Activated T-helper 17 cell treated with anti-CD3 and anti-CD28 coated beads, Interleukin-2, amount 50 U/mL, for 72 hours (primary cell): Measurements from ENCODE around the gene CEP41. TPM values are rescaled to one million over a fixed set of nuclear protein-coding genes. Genes with fewer than 3 reads are reported as not detected.
"Not testable (repeated sequence)": the region's sequence is repeated elsewhere in the genome, so short reads cannot be mapped to it uniquely, and the experiment has no call there.

Source experiments
- ATAC-seq: fragments of 150-1000 bp; cut with Tn5 transposase; replicated peaks from 2 replicates; pipeline ENCODE4 v1.10.0; 2021; ENCODE audit warnings: mild to moderate bottlenecking, moderate library complexity
- H3K27ac Mint-ChIP-seq: one replicate; pipeline ENCODE4 v1.8.0; 2022; ENCODE audit warnings: mixed read lengths
- H3K27me3 Mint-ChIP-seq: one replicate; pipeline ENCODE4 v1.8.0; 2022; ENCODE audit warnings: mixed read lengths
- H3K36me3 Mint-ChIP-seq: one replicate; pipeline ENCODE4 v1.8.0; 2022; ENCODE audit warnings: low read depth, mild to moderate bottlenecking, mixed read lengths
- H3K4me1 Mint-ChIP-seq: one replicate; pipeline ENCODE4 v1.8.0; 2022; ENCODE audit warnings: mixed read lengths
- H3K4me3 Mint-ChIP-seq: one replicate; pipeline ENCODE4 v1.8.0; 2022; ENCODE audit warnings: mild to moderate bottlenecking, mixed read lengths
- H3K9me3 Mint-ChIP-seq: one replicate; pipeline ENCODE4 v1.8.0; 2022; ENCODE audit warnings: mixed read lengths
- total RNA-seq, 2 donors: library from RNA; stranded (reverse); gene quantifications; one replicate each; pipeline ENCODE4 v1.2.3, GENCODE V29; 2022

CEP41 gene
- total RNA-seq, 2 donors from 2014 or later = 8.3 to 14.0 TPM

DNA sequence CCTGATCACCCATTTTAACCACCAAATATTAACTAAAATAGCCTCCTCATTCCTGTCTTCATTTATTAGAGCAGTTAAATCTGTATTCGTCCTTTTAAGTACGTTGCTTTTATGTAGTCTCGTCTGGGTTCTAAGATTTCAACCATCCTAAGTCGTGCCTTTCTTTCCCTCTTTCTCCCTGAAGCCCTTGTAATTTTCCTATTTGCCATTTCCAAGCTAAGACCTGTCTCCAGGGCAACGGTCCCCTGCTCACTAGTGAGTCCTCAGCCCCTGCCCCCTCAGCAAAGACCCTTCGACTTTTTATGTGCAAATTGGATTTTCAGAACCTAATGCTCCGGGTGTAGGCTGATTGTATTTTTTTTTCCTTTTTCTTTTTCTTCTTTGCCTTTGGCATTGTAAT is 35.0 kb upstream of the CEP41 start:
- Mint-ChIP-seq H3K27me3 (peaks cover 21% of the 10 kb centered on the region), H3K4me3 (no peak overlapping the region), H3K4me1 (peaks cover 9% of the 10 kb centered on the region), H3K36me3 (no peaks in the 10 kb centered on the region), H3K9me3 (no peaks in the 10 kb centered on the region), H3K27ac (no peak overlapping the region)
- ATAC-seq = no peak

DNA sequence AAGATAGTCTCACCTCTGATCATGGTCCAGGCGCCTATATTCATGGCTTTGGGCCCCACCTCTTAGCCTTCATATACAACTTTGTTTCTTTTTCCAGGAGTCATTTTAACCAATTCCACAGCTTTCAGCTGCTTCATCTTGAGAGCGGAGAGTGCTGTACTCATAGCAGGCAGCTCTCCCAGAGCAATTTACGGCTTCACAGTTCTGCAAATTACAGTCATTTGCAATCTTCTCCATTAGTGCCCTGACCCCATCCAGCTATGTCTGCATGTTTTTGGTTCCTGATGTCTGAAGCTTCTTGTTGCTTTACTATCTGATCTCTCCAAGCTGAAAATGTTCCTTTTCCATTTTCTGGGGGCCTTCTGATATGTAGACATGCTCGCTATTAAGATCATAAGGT is 33.1 kb upstream of the CEP41 start:
- Mint-ChIP-seq H3K9me3 (no peaks in the 10 kb centered on the region), H3K27ac (no peak overlapping the region), H3K36me3 (no peaks in the 10 kb centered on the region), H3K4me1 (peaks cover 9% of the 10 kb centered on the region), H3K4me3 (no peak overlapping the region), H3K27me3 (peaks cover 16% of the 10 kb centered on the region)
- ATAC-seq = no peak

DNA sequence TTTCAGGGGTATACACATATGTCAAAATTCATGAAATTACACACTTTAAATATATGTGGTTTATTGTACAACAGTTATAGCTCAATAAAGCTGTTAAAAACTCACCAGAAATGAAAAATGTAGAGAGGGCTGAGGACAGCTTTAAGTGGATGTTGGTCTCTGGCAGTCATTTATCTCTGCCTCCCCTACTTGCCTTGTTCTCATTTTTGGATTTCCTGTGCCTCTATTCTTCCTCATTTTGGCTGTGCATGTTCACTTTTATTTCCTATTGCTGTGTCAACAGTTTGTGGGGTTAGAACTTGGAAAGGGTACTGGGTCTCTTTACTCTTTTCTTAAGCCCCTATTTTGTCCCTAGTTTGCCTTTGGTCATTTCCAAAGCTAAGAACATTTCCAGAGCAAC is 32.5 kb upstream of the CEP41 start:
- no peak for ATAC-seq
- H3K27me3 Mint-ChIP-seq = peaks cover 16% of the 10 kb centered on the region
- H3K4me1 Mint-ChIP-seq = peaks cover 9% of the 10 kb centered on the region
- no peak overlapping the region for H3K4me3 Mint-ChIP-seq
- no peaks in the 10 kb centered on the region for H3K36me3 Mint-ChIP-seq
- no peak overlapping the region for H3K27ac Mint-ChIP-seq
- no peaks in the 10 kb centered on the region for H3K9me3 Mint-ChIP-seq

DNA sequence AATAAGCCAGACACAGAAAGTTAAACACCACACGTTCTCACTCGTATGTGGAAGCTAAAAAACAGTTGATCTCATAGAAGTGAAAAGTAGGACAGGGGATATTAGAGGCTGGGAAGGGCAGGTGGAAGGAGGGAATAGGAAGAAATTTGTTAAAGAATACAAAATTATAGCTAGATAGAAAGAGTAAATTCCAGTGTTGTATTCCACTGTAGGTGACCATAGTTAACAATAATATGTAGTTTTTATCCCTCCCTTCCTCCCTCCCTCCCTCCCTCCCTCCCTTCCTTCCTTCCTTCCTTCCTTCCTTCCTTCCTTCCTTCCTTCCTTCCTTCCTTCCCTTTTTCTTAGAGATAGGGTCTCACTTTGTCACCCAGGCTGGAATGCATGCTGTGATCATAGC is 31.2 kb upstream of the CEP41 start:
- peaks cover 5% of the 10 kb centered on the region for H3K4me1 Mint-ChIP-seq
- H3K4me3 Mint-ChIP-seq = no peak overlapping the region
- no peaks in the 10 kb centered on the region for H3K36me3 Mint-ChIP-seq
- no peak for ATAC-seq
- no peak overlapping the region for H3K27ac Mint-ChIP-seq
- H3K9me3 Mint-ChIP-seq = no peaks in the 10 kb centered on the region
- H3K27me3 Mint-ChIP-seq = peaks cover 17% of the 10 kb centered on the region

DNA sequence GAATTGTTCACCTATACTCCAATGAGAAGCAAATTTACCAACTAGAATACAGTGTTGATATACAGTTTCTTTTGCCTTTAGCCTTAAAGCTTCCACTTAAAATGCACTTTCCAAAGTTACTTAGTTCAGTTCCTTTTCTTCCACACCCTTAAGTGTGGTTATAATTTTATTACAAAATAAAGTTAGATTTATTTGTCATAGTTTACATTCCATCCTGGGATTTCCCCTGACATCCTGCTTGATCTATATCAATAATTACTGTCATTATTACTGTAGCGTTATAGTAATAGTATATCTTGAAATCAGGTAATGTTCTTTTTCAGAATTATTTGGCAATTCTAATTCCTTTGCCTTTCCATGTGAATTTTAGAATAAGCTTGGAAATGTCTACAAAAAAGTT is 27.8 kb upstream of the CEP41 start:
- no peak for ATAC-seq
- H3K4me3 Mint-ChIP-seq = no peak overlapping the region
- no peaks in the 10 kb centered on the region for H3K36me3 Mint-ChIP-seq
- H3K27me3 Mint-ChIP-seq = peaks cover 9% of the 10 kb centered on the region
- peaks cover 5% of the 10 kb centered on the region for H3K9me3 Mint-ChIP-seq
- no peak overlapping the region for H3K27ac Mint-ChIP-seq
- H3K4me1 Mint-ChIP-seq = no peaks in the 10 kb centered on the region

GRCh38 chr7:130463553-130464434 is 23.0 kb upstream of the CEP41 start:
- Mint-ChIP-seq H3K27ac (no peak overlapping the region), H3K36me3 (no peaks in the 10 kb centered on the region)

GRCh38 chr7:130461272-130461671 is 20.5 kb upstream of the CEP41 start:
- peaks cover 5% of the 10 kb centered on the region for H3K9me3 Mint-ChIP-seq
- H3K4me1 Mint-ChIP-seq = peaks cover 5% of the 10 kb centered on the region
- H3K27me3 Mint-ChIP-seq = no peaks in the 10 kb centered on the region
- no peak overlapping the region for H3K27ac Mint-ChIP-seq
- H3K36me3 Mint-ChIP-seq = no peaks in the 10 kb centered on the region
- ATAC-seq = no peak
- H3K4me3 Mint-ChIP-seq = no peak overlapping the region

More at GRCh38 chr7:130463553-130464434, 23.0 kb upstream of the CEP41 start:
- Mint-ChIP-seq H3K4me1 (no peaks in the 10 kb centered on the region), H3K27me3 (peaks cover 5% of the 10 kb centered on the region), H3K4me3 (no peak overlapping the region), H3K9me3 (peaks cover 5% of the 10 kb centered on the region)
- ATAC-seq = no peak

- peak; percentile 50 for ATAC-seq
- Mint-ChIP-seq H3K36me3 (no peaks in the 10 kb centered on the region), H3K27ac (no peak overlapping the region), H3K4me1 (peaks cover 11% of the 10 kb centered on the region), H3K4me3 (peak overlapping the region; percentile 27), H3K9me3 (no peaks in the 10 kb centered on the region), H3K27me3 (no peaks in the 10 kb centered on the region)
Observed at GRCh38 chr7:130458257-130458656, 17.4 kb upstream of the CEP41 start.

DNA sequence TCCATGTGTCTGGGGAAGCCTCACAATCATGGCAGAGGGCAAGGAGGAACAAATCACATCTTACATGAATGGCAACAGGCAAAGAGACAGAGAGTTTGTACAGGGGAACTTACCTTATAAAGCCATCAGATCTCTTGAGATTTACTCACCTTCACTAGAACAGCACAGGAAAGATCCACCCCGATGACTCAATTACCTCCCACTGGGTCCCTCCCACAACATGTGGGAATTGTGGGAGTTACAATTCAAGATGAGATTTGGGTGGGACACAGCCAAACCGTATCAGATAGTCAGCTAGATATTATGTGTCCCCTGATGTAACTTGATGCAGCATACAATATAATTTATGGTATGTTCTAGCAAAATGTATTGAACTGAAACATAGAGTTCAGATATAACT is 14.1 kb upstream of the CEP41 start:
- Mint-ChIP-seq H3K4me1 (peaks cover 11% of the 10 kb centered on the region), H3K27ac (no peak overlapping the region), H3K9me3 (no peaks in the 10 kb centered on the region), H3K4me3 (no peak overlapping the region), H3K36me3 (no peaks in the 10 kb centered on the region), H3K27me3 (no peaks in the 10 kb centered on the region)
- no peak for ATAC-seq

- no peak overlapping the region for H3K4me3 Mint-ChIP-seq
- H3K4me1 Mint-ChIP-seq = peaks cover 7% of the 10 kb centered on the region
- H3K27ac Mint-ChIP-seq = no peak overlapping the region
- no peaks in the 10 kb centered on the region for H3K36me3 Mint-ChIP-seq
- no peak for ATAC-seq
- peaks cover 4% of the 10 kb centered on the region for H3K27me3 Mint-ChIP-seq
- peaks cover 5% of the 10 kb centered on the region for H3K9me3 Mint-ChIP-seq
Observed at GRCh38 chr7:130452951-130453350, 12.1 kb upstream of the CEP41 start.

DNA sequence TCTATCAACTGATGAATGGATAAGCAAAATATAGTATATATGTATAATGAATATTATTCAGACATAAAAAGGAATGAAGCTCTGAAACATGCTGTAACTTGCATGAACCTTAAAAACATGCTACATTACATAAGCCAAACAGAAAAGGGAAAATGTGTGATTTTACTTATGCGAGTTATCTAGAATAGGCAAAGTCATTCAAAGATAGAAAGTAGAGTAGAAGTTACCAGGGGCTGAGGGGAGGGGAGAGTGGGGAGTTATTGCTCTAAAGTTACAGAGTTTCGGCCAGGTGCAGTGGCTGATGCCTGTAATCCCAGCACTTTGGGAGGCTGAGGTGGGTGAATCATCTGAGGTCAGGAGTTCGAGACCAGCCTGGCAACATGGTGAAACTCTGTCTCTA is 10.5 kb upstream of the CEP41 start:
- not testable (repeated sequence) for H3K4me1 Mint-ChIP-seq, H3K27me3 Mint-ChIP-seq, ATAC-seq

GRCh38 chr7:130446259-130446658 is 5.4 kb upstream of the CEP41 start:
- Mint-ChIP-seq H3K9me3 (peaks cover 5% of the 10 kb centered on the region), H3K27me3 (peaks cover 9% of the 10 kb centered on the region), H3K36me3 (no peaks in the 10 kb centered on the region), H3K4me3 (no peak overlapping the region), H3K27ac (no peak overlapping the region), H3K4me1 (peaks cover 4% of the 10 kb centered on the region)
- ATAC-seq = peak; percentile 77

More for the DNA sequence above, 10.5 kb upstream of the CEP41 start:
- H3K27ac Mint-ChIP-seq, H3K36me3 Mint-ChIP-seq, H3K9me3 Mint-ChIP-seq, H3K4me3 Mint-ChIP-seq: not testable (repeated sequence)

DNA sequence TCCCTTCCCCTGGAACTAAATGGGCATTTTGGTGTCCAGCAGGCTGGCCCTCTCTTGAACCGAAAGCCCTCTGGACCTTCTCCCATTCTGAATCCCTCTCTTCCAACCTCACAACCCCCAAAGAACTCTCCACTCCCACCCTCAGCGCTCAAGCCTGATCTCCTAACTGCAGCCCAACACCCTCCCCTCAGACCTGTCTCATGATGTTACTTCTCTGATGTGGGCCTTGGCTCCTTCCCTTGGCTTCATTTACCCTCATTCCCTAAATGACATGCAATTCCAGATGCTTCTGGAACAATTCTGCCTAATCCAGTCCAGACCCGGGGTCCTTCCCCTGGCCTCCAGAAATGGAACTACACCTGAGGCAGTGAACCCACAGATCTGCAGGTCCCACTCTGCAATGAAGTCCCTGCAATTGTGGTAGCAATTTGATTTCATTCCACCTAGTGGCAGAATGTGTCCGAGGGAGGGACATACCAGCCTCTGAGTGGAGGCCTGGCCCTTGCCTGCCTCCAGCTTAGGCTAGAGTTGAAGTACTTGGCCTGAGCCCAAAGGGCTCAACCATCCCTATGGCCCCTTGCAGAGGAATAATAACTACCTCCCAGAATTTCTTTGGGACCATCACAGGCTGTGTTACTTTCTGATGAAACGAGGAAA is 4.1 kb upstream of the CEP41 start:
- H3K27ac Mint-ChIP-seq = no peak overlapping the region
- no peak for ATAC-seq

GRCh38 chr7:130444234-130444633 is 3.4 kb upstream of the CEP41 start:
- no peak for ATAC-seq
- Mint-ChIP-seq H3K9me3 (peaks cover 5% of the 10 kb centered on the region), H3K4me1 (peaks cover 10% of the 10 kb centered on the region), H3K36me3 (no peaks in the 10 kb centered on the region), H3K4me3 (no peak overlapping the region), H3K27ac (no peak overlapping the region), H3K27me3 (peaks cover 9% of the 10 kb centered on the region)

More for the DNA sequence above, 4.1 kb upstream of the CEP41 start:
- peaks cover 4% of the 10 kb centered on the region for H3K4me1 Mint-ChIP-seq
- H3K9me3 Mint-ChIP-seq = peaks cover 5% of the 10 kb centered on the region
- peaks cover 9% of the 10 kb centered on the region for H3K27me3 Mint-ChIP-seq
- no peak overlapping the region for H3K4me3 Mint-ChIP-seq
- H3K36me3 Mint-ChIP-seq = no peaks in the 10 kb centered on the region

DNA sequence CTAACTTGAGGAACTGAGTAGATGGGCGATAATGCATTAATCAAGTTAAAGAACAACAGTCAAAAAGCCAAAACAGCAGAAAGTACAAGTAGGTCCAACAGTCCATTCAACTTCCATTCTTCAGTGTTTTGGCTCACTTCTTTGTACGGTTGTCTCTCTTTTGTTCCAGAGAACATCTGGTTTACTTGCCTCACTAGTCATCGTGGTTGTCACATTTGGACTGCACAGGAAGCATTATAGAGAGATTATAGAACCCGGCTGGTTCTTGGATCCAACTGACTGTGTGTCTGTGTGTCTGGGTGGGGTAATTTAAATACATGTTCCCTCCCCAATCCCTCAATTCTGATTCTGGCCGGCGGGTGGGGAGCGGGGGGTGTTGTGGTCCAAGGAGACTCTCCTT is 1.8 kb upstream of the CEP41 start:
- H3K4me1 Mint-ChIP-seq = peaks cover 17% of the 10 kb centered on the region
- peaks cover 2% of the 10 kb centered on the region for H3K27me3 Mint-ChIP-seq
- no peak overlapping the region for H3K27ac Mint-ChIP-seq
- H3K9me3 Mint-ChIP-seq = no peaks in the 10 kb centered on the region
- H3K4me3 Mint-ChIP-seq = no peak overlapping the region
- ATAC-seq = no peak
- no peaks in the 10 kb centered on the region for H3K36me3 Mint-ChIP-seq
